EL (cell line): Measurements from ENCODE around the gene POLR1D.
A peak's percentile ranks its signal among the peaks of the same experiment; 100 is the strongest.

Source experiments
- DNase-seq: peaks from one replicate; pipeline ENCODE4 v3.0.0-alpha.2; 2016

Gene POLR1D, protein sequence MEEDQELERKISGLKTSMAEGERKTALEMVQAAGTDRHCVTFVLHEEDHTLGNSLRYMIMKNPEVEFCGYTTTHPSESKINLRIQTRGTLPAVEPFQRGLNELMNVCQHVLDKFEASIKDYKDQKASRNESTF

DNA sequence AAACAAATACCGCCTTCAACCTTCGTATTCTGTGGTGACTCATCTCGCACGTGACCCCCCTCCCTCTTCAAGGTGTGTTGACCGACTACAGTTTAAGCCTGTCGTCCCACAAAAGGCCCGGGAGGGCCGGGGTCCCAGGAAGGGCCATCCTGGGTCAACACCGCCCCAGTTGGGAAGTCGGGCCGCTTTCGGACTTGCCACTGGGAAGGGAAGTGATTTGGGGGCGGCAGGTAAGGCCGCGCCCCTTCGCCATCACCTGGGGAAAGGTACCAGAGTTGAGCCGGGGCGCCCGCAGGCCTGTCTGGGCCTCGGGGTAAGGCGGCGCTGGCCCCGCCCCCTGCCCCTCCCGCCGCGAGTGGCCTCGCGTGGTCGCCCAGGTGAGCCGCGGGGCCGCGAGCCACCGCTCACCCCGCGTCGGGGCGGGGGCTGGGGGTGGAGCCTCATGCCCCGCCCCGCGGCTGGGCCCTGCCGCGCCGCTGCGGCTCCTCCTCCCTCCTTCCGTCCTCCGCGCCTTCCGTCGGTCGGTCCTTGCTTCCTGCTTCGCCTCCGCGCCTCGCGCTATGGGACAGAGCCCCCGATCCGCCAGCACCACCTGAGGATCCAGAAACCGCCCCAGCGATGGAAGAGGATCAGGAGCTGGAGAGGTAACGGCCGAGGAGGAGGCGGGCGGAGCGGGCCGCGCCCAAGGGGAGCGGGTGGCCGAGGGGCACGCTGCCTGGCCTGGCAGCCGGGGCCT lies at the start of gene POLR1D:
Gene POLR1D, plus strand, starts transcription at position 527 of the 736 bp plus-strand sequence. Its CDS starts 92 bp downstream, at position 619.
- peak; percentile 75 for DNase-seq

DNA sequence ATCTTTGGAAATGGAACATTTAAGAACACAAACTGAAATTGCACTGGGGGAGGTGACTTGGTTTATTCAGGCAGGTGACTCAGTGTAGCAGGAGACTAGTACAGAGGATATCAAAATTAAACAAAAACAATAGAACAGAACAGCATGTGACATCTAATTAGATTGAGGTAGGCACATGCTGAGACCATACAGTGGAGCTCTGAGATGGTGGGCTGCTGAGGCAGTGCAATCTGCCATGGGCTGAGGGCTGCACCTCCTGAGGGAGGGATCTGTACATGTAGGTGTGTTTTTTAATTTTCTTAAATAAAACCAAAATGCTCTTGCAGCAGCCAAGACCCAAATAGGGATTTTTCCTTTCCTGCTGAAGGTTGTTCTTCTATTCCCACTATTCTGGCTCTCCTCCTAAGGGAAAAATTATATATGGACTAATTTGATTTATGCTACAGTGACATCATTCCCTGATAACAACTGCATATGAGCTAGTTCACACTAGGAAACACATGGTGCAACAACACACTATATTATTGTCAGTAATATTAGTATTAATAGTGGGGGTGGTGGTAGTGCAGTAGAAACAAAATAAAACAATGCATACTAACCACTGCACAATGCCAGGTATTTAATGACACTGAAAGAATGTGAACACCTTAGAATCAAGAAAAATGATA lies 49.3 kb upstream of the POLR1D start:
- DNase-seq, result no peak

DNA sequence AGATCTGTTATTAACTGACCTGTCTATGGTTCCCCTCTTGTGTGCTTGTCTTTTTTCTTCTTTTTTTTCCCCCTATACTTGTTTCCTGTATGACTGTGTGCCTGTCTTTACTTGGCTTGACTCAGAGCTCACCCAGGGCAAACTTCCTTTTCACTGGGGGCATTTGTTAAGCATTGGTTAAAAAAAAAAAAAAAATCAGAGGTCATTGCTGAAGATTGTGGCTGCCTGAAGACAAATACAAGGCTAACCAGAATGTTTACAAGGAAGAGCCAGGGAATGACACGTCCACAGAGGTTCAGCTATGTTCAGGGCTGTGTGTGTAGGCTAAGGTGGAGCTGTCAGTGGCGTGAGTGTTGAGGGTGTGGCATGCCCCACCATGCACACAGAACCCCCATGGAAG lies 48.4 kb upstream of the POLR1D start:
- DNase-seq, result peak; percentile 69

DNA sequence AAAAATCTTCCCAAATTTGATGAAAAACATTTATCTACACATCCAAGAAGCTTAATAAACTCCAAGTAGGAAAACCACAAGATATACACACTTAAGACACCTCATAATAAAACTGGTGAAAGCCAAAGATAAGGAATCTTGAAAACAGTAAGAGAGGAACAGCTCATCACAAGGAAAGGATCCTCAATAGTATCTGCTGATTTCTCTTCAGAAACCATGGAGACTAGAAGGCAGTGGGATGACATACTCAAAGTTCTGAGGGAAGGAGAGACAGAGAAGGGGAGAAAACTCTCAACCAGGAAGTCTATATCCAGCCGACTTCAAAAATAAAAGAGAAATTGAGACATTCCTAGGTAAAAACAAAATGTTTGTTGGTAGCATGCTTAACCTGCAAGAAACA lies 47.0 kb upstream of the POLR1D start:
- no peak for DNase-seq

DNA sequence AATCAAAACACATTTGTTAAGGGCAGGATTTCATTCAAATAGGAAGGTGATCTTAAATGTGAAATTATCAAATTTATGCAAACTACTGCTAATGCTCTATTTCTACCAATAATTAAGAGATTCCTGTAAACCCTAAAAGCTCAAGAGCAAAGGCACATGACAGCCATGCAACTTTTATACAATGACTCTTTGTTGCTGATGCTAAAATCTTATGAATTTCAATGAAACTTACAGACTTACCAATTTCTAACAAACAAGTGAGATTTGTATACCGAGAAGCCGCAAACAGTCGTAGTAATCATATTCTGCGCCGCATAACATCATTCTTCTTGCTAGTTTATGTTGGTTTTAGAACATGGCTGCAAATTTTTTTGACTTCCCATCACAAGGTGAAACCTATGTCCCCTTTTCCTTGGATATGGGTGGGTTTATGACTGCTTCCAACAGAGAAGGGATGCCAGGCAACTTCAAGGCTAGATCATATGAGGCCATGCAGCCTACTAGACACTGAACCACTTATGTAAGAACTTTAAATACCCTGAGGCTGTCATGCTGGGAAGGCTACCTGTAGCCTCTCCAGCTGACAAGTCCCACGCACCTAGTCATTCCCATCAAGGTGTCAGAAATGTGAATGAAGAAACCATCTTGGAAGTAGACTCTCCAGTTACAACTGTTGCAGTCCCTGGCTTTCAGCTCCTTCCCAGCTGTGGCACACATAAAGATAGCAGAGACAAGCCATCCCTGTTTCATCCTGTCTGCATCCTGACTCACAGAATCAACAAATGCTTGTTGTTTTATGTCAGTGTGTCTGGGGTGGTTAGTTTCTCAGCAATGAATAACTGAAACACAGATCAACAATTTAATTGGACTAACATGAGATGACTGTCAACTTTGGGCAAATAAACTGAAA lies 43.3 kb upstream of the POLR1D start:
- DNase-seq, result peak; percentile 48

DNA sequence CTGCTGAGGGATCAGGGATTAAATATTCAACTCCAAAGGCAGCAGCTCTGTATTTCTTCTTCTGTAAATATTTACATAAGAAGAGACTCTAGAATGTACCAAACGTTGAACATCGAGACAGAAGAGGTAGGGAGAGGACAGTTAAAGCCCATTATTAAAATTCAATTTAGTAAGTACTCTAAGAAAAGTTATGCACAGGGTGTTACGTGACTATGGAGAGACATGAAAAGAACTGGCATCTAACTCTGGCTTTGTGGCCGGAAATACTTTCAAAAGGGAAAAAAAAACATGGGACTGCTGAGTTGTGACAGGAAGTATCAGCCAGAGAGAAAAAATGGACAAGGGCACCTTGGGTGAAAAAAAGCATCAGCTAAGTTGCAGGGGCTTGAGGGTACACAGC lies 38.0 kb upstream of the POLR1D start:
- DNase-seq, result peak; percentile 37

DNA sequence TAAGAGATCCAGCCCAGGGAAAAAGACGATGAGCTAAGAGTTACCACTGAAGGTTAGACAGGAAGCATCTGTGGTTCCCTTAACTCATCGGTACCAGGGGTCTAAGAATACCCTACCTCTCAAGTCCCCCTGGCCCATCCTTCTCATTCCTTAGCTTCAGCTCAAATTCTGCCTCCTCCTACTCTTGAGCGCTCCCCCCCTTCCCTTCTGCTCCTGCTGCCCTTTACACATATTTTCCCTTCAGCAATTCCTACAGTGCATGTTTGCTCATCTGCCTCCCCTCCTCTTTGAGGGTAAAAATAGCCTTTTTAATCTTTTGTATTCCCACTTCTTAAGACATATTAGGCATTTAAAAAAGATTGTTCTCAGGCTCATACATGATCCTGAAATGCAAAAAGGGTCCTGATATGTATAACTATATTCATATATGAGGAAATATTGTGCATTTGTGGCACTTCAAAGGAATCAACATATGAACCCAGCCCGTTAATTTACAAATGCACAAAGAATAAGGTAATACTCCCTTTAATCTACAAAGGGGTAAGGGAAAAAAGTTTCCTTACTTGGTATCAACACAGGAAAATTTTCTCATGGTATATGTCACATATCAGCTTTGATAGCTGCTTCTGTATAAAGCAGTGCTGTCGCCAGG lies 34.5 kb upstream of the POLR1D start:
- DNase-seq, result no peak

DNA sequence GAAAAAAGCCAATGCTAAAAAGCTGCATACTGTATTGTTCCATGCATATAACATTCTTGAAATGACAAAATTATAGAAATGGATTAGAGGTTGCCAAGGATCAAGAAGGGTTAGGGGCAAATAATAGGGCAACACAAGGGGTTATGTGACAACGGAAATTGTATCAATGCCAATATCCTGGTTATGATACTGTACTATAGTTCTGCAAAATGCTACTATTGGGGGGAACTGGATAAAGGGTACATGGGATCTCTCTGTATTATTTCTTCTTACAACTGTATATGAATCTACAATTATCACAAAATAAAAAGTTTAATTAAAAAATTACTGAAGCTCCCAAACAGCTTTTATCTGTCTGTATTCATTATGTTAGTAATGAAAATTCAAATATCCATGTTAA lies 33.3 kb upstream of the POLR1D start:
- DNase-seq, result no peak

DNA sequence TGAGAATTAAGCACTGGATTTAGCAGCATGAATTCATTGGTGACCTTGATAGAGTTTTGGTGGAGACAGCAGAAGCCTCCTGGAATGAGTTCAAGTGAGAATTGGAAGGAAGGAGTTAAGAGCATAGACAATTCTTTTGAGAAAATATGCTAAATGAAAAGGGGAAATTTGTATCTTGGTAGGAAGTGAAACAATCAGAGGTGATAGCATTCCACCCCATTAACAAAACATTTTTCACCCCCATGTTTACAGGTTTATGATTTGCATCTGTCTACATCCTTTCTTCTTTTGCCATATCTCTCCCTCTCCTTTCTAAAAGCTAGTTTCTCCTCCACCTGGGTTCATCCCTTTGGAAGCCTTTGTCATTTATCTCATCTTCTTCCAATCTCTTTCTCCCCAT lies 28.8 kb upstream of the POLR1D start:
- no peak for DNase-seq

DNA sequence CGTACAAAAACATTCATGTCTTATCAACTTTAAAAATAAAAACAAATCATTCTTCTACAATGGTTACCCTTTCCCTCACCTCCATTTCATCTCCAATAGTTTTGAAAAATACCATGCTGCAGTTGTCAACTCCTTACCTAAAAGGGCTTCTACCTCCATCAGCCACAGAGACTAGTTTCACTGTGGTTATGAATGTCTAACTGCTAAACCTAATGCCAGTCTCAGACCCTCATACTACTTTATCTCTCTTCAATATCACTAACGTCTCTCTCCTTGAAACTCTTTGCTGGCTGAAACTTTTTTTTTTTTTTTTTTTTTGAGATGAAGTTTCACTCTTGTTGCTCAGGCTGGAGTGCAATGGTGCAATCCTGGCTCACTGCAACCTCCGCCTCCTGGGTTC lies 28.4 kb upstream of the POLR1D start:
- no peak for DNase-seq

DNA sequence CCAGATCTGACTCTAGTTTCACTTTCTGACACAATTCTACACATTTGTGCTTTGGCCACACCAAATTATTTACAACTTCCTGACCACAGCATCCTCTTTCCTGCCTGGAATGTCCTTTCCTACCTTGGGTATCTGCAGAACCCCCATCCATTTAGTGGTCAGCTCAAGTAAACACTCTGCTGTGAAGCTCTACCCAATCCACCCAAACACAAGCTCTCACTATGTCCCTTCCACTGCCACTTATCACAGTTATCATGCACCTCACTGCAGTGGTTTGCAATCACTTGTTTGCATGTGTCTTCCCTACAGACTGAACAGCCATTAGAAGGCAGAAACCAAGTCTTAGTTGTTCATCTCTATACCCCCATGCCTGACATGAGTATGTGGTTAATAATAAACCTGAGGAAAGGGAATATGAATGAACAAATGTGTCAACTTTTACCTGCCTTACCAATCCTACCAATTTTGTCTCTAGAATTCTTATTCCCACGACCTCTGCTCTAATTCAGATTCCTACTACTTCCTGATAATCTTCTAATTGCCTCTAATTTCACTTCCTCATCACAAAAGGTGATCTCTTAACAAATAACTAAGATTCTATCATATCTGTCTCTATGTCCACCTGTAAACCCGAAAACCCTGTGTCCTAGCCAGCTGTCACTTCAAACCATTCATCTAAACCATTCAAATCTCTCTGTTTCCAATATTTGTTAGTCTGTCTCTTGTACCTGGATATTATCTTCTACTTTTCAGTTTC lies 26.5 kb upstream of the POLR1D start:
- no peak for DNase-seq

DNA sequence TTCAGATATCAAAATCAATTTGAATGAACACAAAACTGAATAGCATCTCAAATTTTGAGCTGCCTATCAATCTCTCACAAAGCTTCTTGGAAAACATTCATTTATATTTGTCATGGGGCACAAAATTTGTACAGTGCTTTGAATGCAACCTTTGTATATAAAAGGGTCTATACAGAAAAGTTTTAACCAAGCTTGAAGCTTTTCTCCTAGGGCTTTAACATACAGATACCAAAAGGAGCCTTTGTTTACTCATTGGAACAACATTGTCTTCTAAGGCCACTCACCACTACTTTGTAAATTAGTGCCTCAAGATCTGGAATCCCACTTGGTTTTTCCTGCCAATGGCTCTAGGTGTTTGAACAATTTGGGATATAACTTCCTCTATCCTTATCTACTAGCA lies 22.6 kb upstream of the POLR1D start:
- no peak for DNase-seq

DNA sequence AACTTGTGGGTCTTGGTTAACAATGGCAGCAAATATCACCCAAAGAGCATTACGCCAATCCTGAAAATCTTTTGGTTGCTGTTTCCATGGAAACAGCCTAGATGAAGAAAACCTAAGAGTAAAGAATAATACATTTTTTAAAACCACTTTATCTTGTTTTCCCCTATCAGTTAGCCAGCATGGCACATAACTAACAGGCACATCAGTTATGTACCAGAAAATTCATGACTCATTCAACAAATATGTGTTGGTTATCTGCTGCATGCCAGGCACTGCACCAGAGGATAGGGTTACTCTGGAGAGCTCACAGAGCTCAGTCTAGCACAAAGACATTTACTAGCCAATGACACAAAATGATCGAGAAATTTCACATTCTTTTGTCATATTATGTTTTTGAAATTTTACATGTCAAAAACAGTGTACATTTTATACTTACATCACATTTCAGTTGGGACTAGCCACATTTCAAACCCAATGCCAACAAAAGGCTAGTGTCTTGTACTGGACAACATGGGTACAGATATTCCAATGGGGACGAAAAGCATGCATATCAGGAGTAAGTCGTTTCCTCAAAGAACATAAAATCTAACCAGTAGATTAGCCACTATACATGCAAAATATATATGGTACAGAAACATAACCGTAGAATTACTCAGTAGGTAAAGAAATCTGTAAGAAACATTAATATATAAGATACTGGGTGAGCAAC lies 21.7 kb upstream of the POLR1D start:
- peak; percentile 85 for DNase-seq

DNA sequence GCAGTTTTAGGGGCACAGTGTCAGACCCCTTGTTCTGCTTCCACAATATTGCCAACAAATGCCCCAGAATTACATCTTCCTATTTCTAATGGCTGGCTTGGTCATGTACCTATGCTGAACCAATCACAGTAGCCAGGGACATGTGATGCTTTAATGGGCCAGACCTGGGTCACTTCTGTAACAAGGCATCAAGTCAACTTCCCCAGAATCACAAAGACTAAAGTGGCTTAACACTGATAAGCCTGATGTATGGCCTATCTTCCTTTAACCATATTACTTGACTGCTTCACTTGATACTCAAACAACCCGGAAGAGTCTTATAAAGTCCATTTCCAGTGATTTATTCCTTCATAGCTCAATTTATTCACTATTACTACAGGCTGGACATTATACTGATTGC lies 21.0 kb upstream of the POLR1D start:
- no peak for DNase-seq

DNA sequence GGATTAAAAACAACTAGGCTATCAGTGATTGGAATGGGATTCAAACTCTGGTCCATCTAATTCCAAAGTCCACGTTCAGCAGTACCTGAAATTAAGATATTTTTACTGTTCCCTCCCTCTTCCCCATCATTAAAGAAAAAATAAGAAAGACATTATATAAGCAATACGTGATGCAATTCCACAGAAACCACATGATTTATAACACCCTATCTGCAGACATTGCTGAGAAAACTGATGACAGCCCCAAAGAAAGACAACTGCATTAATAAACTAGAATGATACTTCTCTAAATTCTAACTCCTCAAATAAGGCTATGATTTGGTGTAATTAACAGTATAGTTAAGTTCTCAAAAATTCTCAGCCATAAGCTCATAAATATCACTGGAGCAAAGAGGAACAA lies 20.5 kb upstream of the POLR1D start:
- no peak for DNase-seq

DNA sequence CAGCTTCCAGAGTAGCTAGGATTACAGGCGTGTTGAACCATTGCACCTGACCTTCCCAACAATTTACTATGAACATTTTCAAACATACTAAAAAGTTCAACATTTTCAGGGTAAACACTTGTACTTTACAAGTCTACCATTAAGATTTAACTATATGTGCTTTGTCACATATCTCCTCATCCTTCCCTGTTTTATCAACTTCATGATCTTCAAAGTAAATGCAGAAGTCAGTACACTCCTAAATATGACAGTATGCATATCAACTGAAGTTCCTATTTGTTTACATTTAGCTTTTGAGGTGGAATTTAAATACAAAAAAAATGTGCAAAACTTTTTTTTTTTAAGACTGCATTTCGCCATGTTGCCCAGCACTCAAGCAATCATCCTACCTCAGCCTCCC lies 19.9 kb upstream of the POLR1D start:
- DNase-seq, result no peak

DNA sequence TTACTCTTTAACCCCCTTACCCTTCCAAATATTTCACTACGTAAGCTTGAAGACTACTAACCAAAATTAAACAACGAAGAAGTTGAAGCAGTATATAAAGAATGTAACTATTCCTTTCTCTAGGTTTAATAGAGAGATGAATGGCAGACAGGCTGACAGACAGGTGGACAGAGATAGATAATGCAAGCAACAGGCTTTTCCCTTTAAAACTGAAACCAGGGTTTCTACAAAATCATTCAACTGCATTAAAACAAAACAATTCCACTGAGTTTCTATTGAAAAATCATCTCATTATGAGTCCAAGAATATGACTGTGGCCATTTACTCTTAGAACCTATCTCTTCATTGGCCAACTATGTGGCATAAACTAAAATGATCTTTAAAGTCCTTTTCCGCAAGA lies 16.6 kb upstream of the POLR1D start:
- no peak for DNase-seq

DNA sequence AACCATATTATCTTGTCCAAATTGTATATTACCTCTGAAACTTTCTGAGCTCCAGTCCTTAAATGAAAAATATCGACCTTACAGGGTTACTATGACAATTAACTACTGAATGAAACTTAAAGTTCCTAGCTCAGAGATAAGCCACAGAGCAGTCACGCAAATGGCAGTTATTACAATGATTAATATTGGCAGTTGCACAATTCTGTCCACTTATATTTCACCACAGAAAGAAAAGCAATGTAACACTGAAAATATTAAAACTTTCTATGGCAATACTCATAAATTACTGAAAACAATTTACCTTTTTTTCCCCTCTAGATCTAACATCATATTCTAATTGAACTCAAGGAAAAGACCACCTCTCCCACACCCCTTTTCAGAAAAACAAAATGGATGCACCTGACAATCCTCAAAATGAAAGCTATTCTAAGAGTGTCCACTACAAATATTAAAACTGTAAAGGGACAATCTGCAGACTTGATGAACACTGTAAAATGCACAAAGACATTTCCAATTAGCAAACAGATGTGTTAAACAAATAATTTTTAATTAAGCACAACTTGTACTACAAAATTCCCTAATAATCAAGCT lies 16.0 kb upstream of the POLR1D start:
- DNase-seq, result no peak

DNA sequence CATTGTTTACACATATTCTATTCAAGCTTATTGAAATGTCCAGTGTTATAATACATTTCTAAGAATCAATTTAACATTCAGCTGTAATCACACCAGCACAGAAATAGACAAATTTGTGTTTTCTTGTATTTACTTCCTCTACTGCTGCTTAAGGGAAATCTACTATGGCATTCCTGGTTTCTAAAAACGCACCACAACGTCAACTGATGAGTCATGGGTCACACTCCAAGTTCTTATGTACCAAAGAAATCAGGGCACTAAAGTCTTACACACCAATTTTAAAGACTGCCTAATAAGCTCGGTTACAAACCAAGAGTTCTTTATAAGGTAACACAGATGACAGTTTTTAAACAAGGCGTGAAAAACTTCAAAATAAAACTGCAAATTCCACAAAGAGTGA lies 14.6 kb upstream of the POLR1D start:
- DNase-seq, result peak; percentile 77

DNA sequence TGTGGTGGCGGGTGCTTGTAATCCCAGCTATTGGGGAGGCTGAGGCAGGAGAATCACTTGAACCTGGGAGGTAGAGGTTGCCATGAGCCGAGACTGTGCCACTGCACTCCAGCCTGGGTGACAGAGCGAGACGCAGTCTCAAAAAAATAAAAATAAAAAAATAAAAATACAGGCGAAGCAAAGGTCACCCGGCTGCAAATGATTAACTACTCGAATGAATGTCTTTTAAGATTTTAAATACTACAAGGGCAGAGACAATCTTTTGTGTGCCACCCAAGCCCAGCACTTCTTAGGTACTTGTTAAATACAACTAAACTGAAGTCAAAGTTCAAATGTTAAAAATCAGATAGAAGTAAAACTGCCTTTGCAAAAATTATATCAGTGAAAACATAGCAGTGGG lies 8.1 kb upstream of the POLR1D start:
- DNase-seq, result no peak

DNA sequence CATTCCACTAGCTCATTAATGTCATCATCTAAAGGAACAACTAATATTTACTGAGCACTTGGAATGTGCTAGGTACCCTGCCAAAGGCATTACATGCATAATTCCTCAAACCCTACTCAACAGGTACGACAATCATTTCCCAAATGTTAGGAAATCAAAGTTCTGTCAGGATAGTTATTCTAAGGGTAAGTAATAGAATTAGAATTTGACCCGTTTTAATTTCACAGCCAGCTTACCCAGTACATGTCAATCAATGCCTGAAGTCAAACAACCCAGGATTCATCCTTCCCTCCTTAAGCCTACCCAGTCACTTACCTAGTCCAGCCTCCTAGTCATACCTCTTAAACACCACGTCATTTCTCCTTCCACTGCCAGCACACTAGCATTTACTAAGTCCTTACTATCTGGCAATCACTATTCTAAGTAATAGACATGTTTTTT lies 3.8 kb upstream of the POLR1D start:
- no peak for DNase-seq
